GM23338 (cell line): ENCODE results near the gene RASA3. TPM values are rescaled to one million over a fixed set of nuclear protein-coding genes. Genes with fewer than 3 reads are reported as not detected.
"Not testable (repeated sequence)": the region's sequence is repeated elsewhere in the genome, so short reads cannot be mapped to it uniquely, and the experiment has no call there.

ENCODE experiments used
- ATAC-seq: fragments of 200-7000 bp; cut with Tn5 transposase; 3 replicates; pipeline ENCODE4 v1.9.1; 2020
- DNase-seq: peaks from one replicate; pipeline ENCODE4 v3.0.0-alpha.2; 2015; ENCODE audit warnings: low spot score
- H2AFZ ChIP-seq: fragments of 200-600 bp; sonication (generic); 2 replicates; pipeline ENCODE4 v1.8.0; 2016; ENCODE audit warnings: antibody characterized with exemption, mild to moderate bottlenecking, moderate library complexity
- H3F3A ChIP-seq: fragments of 200-600 bp; sonication (generic); replicated peaks from 2 replicates; pipeline ENCODE4 v1.8.0; 2017; ENCODE audit warnings: antibody characterized with exemption, mixed run types, low read depth
- H3K27ac ChIP-seq: fragments of 200-600 bp; sonication (generic); 2 replicates; pipeline ENCODE4 v1.6.1; 2016; ENCODE audit warnings: low read depth
- H3K27me3 ChIP-seq: fragments of 200-600 bp; sonication (generic); 2 replicates; pipeline ENCODE4 v1.8.0; 2016; ENCODE audit warnings: mild to moderate bottlenecking, mixed run types, moderate library complexity; ENCODE audit not compliant: insufficient read depth
- H3K36me3 ChIP-seq: fragments of 200-600 bp; sonication (generic); 2 replicates; pipeline ENCODE4 v1.8.0; 2016; ENCODE audit warnings: mild to moderate bottlenecking; ENCODE audit not compliant: insufficient read depth
- H3K4me1 ChIP-seq: fragments of 200-600 bp; sonication (generic); 2 replicates; pipeline ENCODE4 v1.8.0; 2016; ENCODE audit warnings: mild to moderate bottlenecking, moderate library complexity; ENCODE audit not compliant: insufficient read depth
- H3K4me2 ChIP-seq: fragments of 200-600 bp; sonication (generic); 2 replicates; pipeline ENCODE4 v1.7.1; 2017; ENCODE audit warnings: mixed run types
- H3K4me3 ChIP-seq: fragments of 200-600 bp; sonication (generic); 2 replicates; pipeline ENCODE4 v1.6.1; 2016; ENCODE audit warnings: mixed run types
- H3K79me2 ChIP-seq: fragments of 200-600 bp; sonication (generic); replicated peaks from 2 replicates; pipeline ENCODE4 v1.8.0; 2017; ENCODE audit warnings: mild to moderate bottlenecking; ENCODE audit not compliant: insufficient read depth
- H3K9me2 ChIP-seq: fragments of 200-600 bp; sonication (generic); 2 replicates; pipeline ENCODE4 v1.8.0; 2017; ENCODE audit not compliant: insufficient read depth
- H4K20me1 ChIP-seq: fragments of 200-600 bp; sonication (generic); replicated peaks from 2 replicates; pipeline ENCODE4 v1.8.0; 2017; ENCODE audit warnings: mild to moderate bottlenecking; ENCODE audit not compliant: insufficient read depth
- H3K27ac Mint-ChIP-seq: 2 replicates; pipeline ENCODE4 v1.8.0; 2020; ENCODE audit warnings: inconsistent platforms, mild to moderate bottlenecking, moderate library complexity, mixed read lengths
- H3K27me3 Mint-ChIP-seq: 3 replicates; pipeline ENCODE4 v1.8.0; 2022; ENCODE audit warnings: low read depth, mild to moderate bottlenecking, moderate library complexity, mixed read lengths, inconsistent platforms; ENCODE audit not compliant: insufficient read depth, poor library complexity
- H3K36me3 Mint-ChIP-seq: 3 replicates; pipeline ENCODE4 v1.8.0; 2021; ENCODE audit warnings: low read depth, mild to moderate bottlenecking, inconsistent platforms, moderate library complexity, mixed read lengths
- H3K4me1 Mint-ChIP-seq: 3 replicates; pipeline ENCODE4 v1.8.0; 2020; ENCODE audit warnings: mild to moderate bottlenecking, inconsistent platforms, mixed read lengths
- H3K4me3 Mint-ChIP-seq: 3 replicates; pipeline ENCODE4 v1.8.0; 2021; ENCODE audit warnings: moderate library complexity, mild to moderate bottlenecking, inconsistent platforms, mixed read lengths
- H3K9me3 Mint-ChIP-seq: 3 replicates; pipeline ENCODE4 v1.8.0; 2020; ENCODE audit warnings: moderate library complexity, mild to moderate bottlenecking, inconsistent platforms, mixed read lengths
- CREB1 ChIP-seq: fragments of 250-450 bp; sonication (Bioruptor Pico); IDR thresholded peaks from 2 replicates; pipeline ENCODE4 v1.5.0; 2020; ENCODE audit warnings: low read depth, mild to moderate bottlenecking, moderate library complexity
- EZH2phosphoT487 ChIP-seq: fragments of 200-600 bp; sonication (generic); IDR thresholded peaks from one replicate; pipeline ENCODE4 v1.8.1; 2018; ENCODE audit warnings: antibody characterized with exemption; ENCODE audit not compliant: unreplicated experiment
- NANOG ChIP-seq: IDR thresholded peaks from 2 replicates; pipeline ENCODE4 v1.6.1; 2016; ENCODE audit warnings: antibody characterized with exemption, borderline replicate concordance
- STAT1 ChIP-seq: IDR thresholded peaks from one replicate; pipeline ENCODE4 v1.6.1; 2016; ENCODE audit warnings: antibody characterized with exemption; ENCODE audit not compliant: unreplicated experiment
- ZNF331 ChIP-seq: fragments of 250-450 bp; sonication (Bioruptor Pico); IDR thresholded peaks from 2 replicates; pipeline ENCODE4 v1.5.0; 2020; ENCODE audit warnings: low read depth, mild to moderate bottlenecking, moderate library complexity
- polyA plus RNA-seq: library from polyadenylated mRNA; unstranded; fragments of >200 nt; fragmentation: Nextera tagmentation; extraction: Ambion mirVana; gene quantifications from 2 replicates; pipeline ENCODE4 v1.2.1, GENCODE V29; 2016
- total RNA-seq: library from RNA; depleted of rRNA; stranded (reverse); fragments of >200 nt; shearing (Covaris generic); gene quantifications from 2 replicates; pipeline ENCODE4 v1.2.3, GENCODE V29; 2014
- TF ChIP-seq, protein P1 (sequence below), 2 experiments: fragments of 200-600 bp in 1 of 2; sonication (generic) in 1 of 2; conservative IDR thresholded peaks; 2 replicates each; pipeline versions ENCODE4 v1.5.1 to v1.6.1; 2016 to 2017; ENCODE audit warnings: antibody characterized with exemption in 2 of 2, low read depth in 2 of 2, mild to moderate bottlenecking in 2 of 2, moderate library complexity in 1 of 2
- TF ChIP-seq, protein P2 (sequence below): IDR thresholded peaks from one replicate; pipeline ENCODE4 v1.6.1; 2018; ENCODE audit warnings: antibody characterized with exemption; ENCODE audit not compliant: unreplicated experiment

Gene RASA3
- total and polyA plus RNA-seq, 2 experiments from 2014 or later = 11.2 to 20.7 TPM

DNA sequence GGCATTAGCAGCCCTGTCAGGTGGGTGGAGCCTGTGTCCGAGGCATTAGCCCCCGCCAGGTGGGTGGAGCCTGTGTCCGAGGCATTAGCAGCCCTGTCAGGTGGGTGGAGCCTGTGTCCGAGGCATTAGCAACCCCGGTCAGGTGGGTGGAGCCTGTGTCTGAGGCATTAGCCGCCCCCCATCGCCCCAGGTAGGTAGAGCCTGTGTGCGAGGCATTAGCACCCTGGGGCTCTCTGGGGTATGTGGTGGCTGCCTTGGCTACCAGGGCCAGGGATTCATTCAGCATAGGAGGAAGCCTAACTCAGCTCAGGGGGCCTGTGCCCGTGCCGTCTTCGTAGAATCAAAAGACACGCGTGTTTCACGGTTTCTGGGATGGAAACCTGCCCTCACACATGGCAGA is 112.3 kb downstream of the RASA3 start:
- not testable (repeated sequence) for H2AFZ ChIP-seq, H3K9me2 ChIP-seq, H3K4me2 ChIP-seq, H4K20me1 ChIP-seq, DNase-seq, H3K4me3 ChIP-seq, H3K4me3 Mint-ChIP-seq, H3K36me3 ChIP-seq, H3K27ac ChIP-seq, H3K27me3 Mint-ChIP-seq, H3K27me3 ChIP-seq, H3K4me1 Mint-ChIP-seq, H3K36me3 Mint-ChIP-seq, H3K9me3 Mint-ChIP-seq, H3K79me2 ChIP-seq, H3F3A ChIP-seq, H3K4me1 ChIP-seq
- peak overlapping the region; percentile 27; the same call in 1 of the 2 replicates for H3K27ac Mint-ChIP-seq
- ATAC-seq = peak; percentile 19; the same call in 1 of the 3 replicates

DNA sequence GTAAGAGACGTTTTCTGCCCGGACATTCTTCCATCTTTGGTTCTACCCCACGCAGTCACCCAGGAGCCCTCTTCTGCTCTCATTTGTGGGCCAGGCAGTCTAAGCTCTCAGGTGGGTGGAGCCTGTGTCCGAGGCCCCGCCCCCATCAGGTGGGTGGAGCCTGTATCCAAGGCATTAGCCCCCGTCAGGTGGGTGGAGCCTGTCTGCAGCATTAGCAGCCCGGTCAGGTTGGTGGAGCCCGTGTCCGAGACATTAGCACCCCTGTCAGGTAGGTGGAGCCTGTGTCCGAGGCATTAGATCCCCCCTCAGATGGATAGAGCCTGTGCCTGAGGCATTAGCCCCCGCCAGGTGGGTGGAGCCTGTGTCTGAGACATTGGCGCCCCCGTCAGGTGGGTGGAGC is 113.1 kb downstream of the RASA3 start:
- Histone ChIP-seq H4K20me1 (no peaks in the 10 kb centered on the region), H2AFZ (no peak overlapping the region), H3K27me3 (no peaks in the 10 kb centered on the region), H3K79me2 (no peaks in the 10 kb centered on the region), H3K36me3 (no peaks in the 10 kb centered on the region), H3K4me2 (no peak overlapping the region), H3K27ac (no peak overlapping the region), H3K4me3 (no peak overlapping the region), H3K9me2 (no peaks in the 10 kb centered on the region), H3K4me1 (no peaks in the 10 kb centered on the region), H3F3A (no peaks in the 10 kb centered on the region)
- H3K27me3 Mint-ChIP-seq = peaks cover 8% of the 10 kb centered on the region
- no peaks in the 10 kb centered on the region for H3K9me3 Mint-ChIP-seq
- DNase-seq (peak; percentile 47), ATAC-seq (peak; percentile 25; the same call in 2 of the 3 replicates)
- H3K36me3 Mint-ChIP-seq = peaks cover 9% of the 10 kb centered on the region; the same call in 2 of the 3 replicates
- peaks cover 3% of the 10 kb centered on the region for H3K4me1 Mint-ChIP-seq
- TF ChIP-seq, protein P1, sequence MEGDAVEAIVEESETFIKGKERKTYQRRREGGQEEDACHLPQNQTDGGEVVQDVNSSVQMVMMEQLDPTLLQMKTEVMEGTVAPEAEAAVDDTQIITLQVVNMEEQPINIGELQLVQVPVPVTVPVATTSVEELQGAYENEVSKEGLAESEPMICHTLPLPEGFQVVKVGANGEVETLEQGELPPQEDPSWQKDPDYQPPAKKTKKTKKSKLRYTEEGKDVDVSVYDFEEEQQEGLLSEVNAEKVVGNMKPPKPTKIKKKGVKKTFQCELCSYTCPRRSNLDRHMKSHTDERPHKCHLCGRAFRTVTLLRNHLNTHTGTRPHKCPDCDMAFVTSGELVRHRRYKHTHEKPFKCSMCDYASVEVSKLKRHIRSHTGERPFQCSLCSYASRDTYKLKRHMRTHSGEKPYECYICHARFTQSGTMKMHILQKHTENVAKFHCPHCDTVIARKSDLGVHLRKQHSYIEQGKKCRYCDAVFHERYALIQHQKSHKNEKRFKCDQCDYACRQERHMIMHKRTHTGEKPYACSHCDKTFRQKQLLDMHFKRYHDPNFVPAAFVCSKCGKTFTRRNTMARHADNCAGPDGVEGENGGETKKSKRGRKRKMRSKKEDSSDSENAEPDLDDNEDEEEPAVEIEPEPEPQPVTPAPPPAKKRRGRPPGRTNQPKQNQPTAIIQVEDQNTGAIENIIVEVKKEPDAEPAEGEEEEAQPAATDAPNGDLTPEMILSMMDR (conservative IDR thresholded peaks at IDR 0.05; ENCODE audit: low read depth in 2 of 2) = 0 out of 4 replicates have a peak, but pooled peaks of 1 of the 2 experiments have one; percentile 1
- TF ChIP-seq CREB1 (CRISPR knock-in tag) = no peak
- H3K4me3 Mint-ChIP-seq = no peak overlapping the region
- H3K27ac Mint-ChIP-seq = no peak overlapping the region

DNA sequence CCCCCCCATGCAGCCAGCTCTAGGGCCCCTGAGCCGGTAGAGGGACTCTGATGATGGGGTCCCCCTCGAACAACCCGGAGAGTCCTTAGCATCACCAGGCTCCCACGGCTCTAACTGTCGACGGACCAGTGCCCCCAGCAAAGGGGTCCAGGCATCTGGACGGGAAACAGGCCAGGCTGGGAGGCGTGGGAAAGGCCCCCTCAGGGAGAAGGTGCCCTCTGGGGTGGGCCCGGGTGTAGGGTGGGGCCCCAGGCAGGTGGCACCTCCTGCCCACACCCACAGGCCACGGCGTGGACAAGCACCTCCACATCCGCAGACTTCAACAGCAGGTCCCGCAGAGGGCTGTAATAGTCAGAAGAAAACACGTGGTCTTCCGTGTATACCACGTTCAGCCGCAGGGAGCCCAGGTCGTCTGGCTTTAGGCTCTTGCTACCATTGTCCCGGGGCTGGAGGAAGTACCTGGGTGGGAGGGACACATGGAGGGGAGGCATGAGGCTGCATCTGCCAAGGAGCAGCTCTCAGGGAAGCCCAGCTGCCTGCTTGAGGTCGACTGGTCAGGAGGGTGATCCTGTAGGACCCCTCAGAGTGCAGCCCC is 113.9 kb downstream of the RASA3 start:
- Mint-ChIP-seq H3K27ac (no peak overlapping the region), H3K4me1 (no peaks in the 10 kb centered on the region; the same call in 2 of the 3 replicates), H3K9me3 (no peaks in the 10 kb centered on the region), H3K36me3 (peaks cover 9% of the 10 kb centered on the region; the same call in 2 of the 3 replicates), H3K27me3 (peaks cover 4% of the 10 kb centered on the region), H3K4me3 (no peak overlapping the region)
- Histone ChIP-seq H4K20me1 (no peaks in the 10 kb centered on the region), H3K27ac (no peak overlapping the region), H3K79me2 (no peaks in the 10 kb centered on the region), H3K27me3 (no peaks in the 10 kb centered on the region), H3K36me3 (no peaks in the 10 kb centered on the region), H3K4me2 (no peak overlapping the region), H3K9me2 (no peaks in the 10 kb centered on the region), H3K4me1 (no peaks in the 10 kb centered on the region), H3F3A (no peaks in the 10 kb centered on the region), H2AFZ (no peak overlapping the region), H3K4me3 (no peak overlapping the region)
- ATAC-seq (no peak), DNase-seq (no peak)
- TF ChIP-seq ZNF331 (no peak), STAT1 (no peak), EZH2phosphoT487 (no peak), NANOG (no peak)
- TF ChIP-seq, protein P2, sequence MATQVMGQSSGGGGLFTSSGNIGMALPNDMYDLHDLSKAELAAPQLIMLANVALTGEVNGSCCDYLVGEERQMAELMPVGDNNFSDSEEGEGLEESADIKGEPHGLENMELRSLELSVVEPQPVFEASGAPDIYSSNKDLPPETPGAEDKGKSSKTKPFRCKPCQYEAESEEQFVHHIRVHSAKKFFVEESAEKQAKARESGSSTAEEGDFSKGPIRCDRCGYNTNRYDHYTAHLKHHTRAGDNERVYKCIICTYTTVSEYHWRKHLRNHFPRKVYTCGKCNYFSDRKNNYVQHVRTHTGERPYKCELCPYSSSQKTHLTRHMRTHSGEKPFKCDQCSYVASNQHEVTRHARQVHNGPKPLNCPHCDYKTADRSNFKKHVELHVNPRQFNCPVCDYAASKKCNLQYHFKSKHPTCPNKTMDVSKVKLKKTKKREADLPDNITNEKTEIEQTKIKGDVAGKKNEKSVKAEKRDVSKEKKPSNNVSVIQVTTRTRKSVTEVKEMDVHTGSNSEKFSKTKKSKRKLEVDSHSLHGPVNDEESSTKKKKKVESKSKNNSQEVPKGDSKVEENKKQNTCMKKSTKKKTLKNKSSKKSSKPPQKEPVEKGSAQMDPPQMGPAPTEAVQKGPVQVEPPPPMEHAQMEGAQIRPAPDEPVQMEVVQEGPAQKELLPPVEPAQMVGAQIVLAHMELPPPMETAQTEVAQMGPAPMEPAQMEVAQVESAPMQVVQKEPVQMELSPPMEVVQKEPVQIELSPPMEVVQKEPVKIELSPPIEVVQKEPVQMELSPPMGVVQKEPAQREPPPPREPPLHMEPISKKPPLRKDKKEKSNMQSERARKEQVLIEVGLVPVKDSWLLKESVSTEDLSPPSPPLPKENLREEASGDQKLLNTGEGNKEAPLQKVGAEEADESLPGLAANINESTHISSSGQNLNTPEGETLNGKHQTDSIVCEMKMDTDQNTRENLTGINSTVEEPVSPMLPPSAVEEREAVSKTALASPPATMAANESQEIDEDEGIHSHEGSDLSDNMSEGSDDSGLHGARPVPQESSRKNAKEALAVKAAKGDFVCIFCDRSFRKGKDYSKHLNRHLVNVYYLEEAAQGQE = no peak
